GM12872 (cell line): ENCODE results near the gene MAP2.

Experiments used
- CTCF ChIP-seq: IDR thresholded peaks from 3 replicates; pipeline ENCODE4 v1.5.1; 2011; ENCODE audit warnings: low read depth, mild to moderate bottlenecking, low read length, moderate library complexity; ENCODE audit not compliant: insufficient read depth

The MAP2 gene

GRCh38 chr2:209753020-209753419 lies 329.2 kb downstream of the MAP2 start:
- no peak for TF ChIP-seq CTCF

DNA sequence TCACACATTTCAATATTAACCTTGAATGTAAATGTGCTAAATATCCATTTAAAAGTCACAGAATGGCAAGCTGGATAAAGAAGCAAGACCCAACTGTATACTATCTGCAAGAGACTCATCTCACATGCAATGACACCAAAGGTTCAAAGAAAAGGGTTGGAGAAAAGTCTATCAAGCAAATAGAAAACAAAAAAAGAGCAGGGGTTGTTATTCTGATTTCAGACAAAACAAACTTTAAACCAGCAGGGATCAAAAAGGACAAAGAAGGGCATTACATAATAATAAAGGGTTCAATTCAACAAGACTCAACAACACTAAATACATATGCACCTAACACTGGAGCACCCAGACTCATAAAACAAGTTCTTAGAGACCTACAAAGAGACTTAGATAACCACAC lies 333.3 kb downstream of the MAP2 start:
- no peak for TF ChIP-seq CTCF

- TF ChIP-seq CTCF, result no peak
These were observed 337.7 kb downstream of the MAP2 start for GRCh38 chr2:209761566-209761965.

DNA sequence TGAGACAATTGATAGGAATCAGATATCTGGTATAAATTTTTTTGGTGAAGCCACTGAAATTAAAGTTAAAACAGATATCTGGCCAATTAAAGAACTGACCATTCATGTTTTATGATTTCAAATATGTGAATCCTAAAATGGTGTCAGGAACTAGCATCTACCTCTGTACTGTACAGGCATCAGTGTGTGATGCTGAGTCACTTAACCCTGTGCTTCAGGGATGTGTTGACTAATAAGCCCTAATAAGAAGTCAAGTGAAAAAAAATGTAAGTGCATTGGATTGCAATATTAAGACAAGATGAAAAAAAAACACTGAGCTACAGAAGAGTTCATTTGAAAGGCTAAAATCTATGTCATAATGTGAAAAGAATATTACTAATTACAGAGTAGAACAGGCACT lies 338.7 kb downstream of the MAP2 start:
- no peak for TF ChIP-seq CTCF

DNA sequence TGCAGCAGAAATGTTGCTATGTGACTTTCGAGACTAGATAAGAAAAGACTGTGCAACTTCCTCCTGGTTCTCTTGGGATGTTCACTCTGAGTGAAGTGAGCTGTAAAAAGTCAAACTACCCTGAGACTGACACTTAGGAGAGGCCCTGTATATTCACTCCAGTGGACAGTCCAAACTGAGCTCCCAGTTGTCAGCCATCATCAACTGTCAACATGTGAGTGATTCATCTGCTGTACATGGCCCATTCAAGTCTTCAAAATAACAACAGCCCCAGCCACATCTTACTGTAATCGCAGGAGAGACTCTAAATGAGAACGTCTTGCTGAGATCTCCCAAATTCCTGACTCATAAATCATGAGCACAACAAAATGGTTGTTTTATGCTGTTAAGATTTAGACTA lies 339.3 kb downstream of the MAP2 start:
- TF ChIP-seq CTCF, result no peak

GRCh38 chr2:209766613-209767012 lies 342.8 kb downstream of the MAP2 start:
- no peak for TF ChIP-seq CTCF

- TF ChIP-seq CTCF, result no peak
These were observed 343.5 kb downstream of the MAP2 start for GRCh38 chr2:209767316-209767715.

GRCh38 chr2:209768557-209768956 lies 344.7 kb downstream of the MAP2 start:
- no peak for TF ChIP-seq CTCF
